Pancreas (tissue), 8 donors: ENCODE measurements around the gene RFXAP. TPM values are rescaled to one million over a fixed set of nuclear protein-coding genes. Genes with fewer than 3 reads are reported as not detected.

Source experiments
- polyA plus RNA-seq, 2 donors: library from polyadenylated mRNA; stranded (reverse); fragments of 200-250 nt; gene quantifications; one replicate each; pipeline ENCODE4 v1.2.3, GENCODE V29; 2013
- total RNA-seq, 6 donors: library from RNA; stranded (reverse); fragmentation: NEBNext Ultra II Directional in 4 of 6; extraction: Animal tissue kit (Norgen Biotek cat#: 25700) in 4 of 6; gene quantifications; one replicate each; pipeline versions ENCODE4 v1.2.1 to v1.2.4, GENCODE V29; 2021 to 2023
- donor health status: healthy with polysubstance abuse.
- donor health status: DM: no; HTN: no; CAD: no; lungs with moderate emphysema.
- donor health status: DM: no; HTN: no; CAD: no.
- donor health status: Bipolar disorder and iron deficiency.
- donor health status: DM: yes; HTN: yes; CAD: no.
- donor health status: DM: no; HTN: no; CAD: no.
- donor health status: DM: no; HTN: no; CAD: no.
- donor health status: DM: yes; HTN: yes; CAD: no.

The RFXAP gene
- total and polyA plus RNA-seq, 8 donors, result 1.8 to 4.1 (median 2.3) TPM

Other genes starting within 250 kb of the RFXAP start
- gene SERTM1, start 145.2 kb upstream of the RFXAP start, total RNA-seq, result under 1 TPM in 4 of 6 donors, not detected in 2; 0.04 to 0.43 (median 0.20) TPM
- gene SERTM1, start 145.2 kb upstream of the RFXAP start, polyA plus RNA-seq, result 1 to 10 TPM in 1 of 2 donors, under 1 TPM in 1; 0.23 to 1.1 TPM
- gene SMAD9, start 101.0 kb downstream of the RFXAP start, total RNA-seq, result 1 to 10 TPM in 3 of 6 donors, under 1 TPM in 3; 0.32 to 1.6 (median 1.0) TPM
- 1 to 10 TPM in 1 of 2 donors, under 1 TPM in 1; 0.68 to 1.3 TPM for gene SMAD9, start 101.0 kb downstream of the RFXAP start, polyA plus RNA-seq
- 10 to 100 TPM; 30.9 to 62.6 (median 40.8) TPM for gene ALG5, start 180.1 kb downstream of the RFXAP start, total RNA-seq
- 10 to 100 TPM; 37.0 to 49.5 TPM for gene ALG5, start 180.1 kb downstream of the RFXAP start, polyA plus RNA-seq
- 10 to 100 TPM; 12.9 to 17.5 (median 13.2) TPM for gene EXOSC8, start 181.6 kb downstream of the RFXAP start, total RNA-seq
- 10 to 100 TPM; 40.3 to 63.7 TPM for gene EXOSC8, start 181.6 kb downstream of the RFXAP start, polyA plus RNA-seq
- 10 to 100 TPM; 16.0 to 33.4 (median 20.4) TPM for gene SUPT20H, start 240.5 kb downstream of the RFXAP start, total RNA-seq
- 10 to 100 TPM; 15.3 to 22.7 TPM for gene SUPT20H, start 240.5 kb downstream of the RFXAP start, polyA plus RNA-seq